ENCODE data around the gene GATA1.

Gene GATA1

DNA sequence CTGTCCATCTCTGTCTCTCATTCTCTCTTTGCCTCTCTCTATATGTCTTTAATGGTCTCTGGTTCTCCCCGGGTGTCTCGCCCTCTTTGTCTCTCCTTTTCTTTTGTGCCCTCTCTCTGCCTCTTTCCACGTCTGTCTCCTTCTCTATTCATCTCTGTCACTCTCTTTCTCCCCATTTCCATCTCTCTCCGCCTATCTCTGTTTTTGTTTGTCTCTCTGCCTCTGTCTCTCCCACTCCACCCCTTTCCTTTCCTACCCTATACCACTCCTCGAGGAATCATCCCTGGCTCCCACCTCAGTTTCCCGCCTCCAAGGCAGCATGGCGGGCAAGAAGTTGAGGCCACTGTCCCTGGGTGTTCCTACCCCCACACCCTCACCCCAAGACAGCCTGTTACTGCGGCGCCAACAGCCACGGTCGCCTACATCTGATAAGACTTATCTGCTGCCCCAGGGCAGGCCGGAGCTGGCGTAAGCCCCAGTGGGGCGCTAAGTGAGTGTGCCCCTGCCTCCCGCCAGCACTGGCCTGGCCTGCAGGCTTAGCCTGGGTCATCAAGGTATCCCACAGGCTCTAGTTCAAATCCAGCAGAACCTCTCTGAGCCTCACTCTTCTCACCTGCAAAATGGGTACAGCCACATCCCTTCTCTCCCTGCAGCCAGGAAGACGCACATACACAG lies 713 bp upstream of the GATA1 start:
- DNase-seq = no peak

DNA sequence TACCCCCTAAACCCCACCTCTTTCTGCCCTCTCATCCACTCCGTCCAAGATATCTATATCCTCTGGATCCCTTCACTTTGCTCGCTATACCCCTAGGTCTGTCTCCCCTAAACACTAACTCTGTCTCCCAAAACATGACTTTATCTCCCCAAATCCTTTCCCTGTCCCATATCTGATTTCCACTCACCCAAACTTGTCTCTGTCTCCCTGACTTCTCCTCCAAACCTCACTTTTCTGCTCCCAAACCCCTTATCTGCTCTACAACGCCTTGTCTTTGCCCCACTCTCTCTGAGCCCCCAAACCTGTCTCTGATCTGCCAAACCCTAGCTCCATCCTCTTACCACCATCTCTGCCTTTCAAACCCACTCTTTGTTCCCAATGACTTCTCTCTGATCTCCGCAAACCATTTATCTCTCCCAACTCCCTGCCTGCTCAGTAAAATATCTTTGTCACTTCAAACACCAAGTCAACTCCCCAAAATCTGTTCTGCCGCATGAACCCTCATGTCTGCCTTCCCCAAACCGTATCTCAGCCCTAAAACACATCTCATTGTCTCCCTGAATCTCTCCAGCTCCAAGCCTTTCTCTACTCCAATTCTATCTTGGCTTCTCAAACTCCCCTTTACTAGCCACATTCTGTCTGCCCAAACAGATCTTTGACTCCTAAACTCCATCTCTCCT lies 575 bp downstream of the GATA1 start:
- no peak for DNase-seq

DNA sequence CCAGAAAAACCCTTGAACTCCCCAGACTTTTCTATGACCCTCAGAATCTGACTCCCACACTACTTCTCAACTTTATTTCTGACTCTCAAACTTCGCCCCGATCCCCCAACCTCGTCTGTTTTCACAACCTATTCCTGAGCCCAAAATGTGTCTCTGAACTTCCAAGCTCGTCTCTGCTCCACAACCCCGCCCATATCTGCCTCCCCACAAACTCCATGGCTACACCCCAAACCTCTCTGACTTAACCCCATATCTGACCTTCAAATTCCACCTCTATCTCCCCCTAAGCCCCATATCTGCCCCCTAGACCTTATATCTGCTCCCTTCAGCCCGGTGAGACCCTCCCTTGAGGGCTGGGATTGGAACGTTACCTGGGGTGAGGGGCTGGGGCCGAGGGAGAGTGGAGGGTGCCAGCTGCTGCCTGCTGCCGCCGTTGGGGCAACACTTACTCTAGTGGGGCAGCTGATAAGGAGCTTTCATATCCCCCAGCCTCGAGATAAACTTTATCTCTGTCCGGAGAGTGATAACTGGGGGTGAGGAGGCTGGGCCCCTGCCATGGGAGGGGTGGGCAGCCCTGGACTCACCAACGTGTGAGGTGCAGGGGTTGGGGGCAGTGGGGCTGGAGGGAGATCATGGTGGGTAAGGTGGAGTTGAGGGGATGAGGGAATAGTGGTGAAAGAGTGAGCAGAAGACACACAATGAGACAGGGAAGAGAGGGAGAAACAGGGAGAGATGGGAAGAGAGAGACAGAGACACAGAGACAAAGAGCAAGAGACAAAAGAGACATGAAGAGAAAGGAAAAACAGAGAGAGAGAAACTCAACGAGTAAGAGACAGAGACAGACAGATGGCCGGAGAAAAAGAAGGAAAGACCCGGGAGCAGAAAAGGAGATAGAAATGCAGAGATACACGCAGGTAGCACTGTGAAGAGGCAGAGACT lies 1.4 kb downstream of the GATA1 start:
- DNase-seq = no peak

DNA sequence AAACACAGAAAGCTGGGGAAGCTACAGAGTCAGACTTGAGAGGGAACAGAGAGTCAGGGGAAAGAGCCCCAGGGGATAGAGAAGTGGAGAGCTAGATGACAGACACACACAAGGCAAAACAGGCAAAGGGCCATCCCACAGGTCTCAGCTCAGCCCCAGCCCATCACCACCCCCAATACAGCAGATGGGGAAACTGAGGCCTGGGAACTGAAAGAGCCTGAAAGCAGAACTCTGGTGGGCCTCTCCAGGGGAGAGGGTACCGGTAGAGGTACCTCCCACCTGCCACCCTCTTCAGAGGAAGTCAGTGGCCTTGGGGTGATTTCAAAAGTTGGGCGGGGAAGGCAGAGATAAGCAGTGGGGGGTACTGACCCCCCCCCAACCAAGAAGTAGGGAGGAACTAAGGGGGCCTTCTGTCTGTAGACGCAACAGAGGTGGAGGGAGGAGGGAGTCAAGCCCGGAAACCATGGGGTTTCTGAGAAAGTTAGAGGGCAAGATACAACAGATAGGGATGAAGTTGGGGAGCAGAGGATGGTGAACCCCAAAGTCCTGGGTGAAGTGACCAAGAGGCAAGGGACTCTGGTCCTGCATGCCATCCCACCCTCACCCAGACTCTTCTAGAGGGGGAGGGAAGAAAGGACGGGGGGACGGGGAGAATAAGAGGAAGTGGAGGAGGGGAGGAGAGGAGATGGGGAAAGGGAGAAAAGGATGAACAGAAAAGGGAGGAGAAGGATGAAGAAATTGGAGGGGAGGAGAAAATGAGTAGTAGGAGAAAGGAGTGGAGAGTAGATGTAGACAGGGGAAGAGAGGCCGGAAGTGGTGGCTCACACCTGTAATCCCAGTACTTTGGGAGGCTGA lies 3.2 kb downstream of the GATA1 start:
- no peak for DNase-seq

DNA sequence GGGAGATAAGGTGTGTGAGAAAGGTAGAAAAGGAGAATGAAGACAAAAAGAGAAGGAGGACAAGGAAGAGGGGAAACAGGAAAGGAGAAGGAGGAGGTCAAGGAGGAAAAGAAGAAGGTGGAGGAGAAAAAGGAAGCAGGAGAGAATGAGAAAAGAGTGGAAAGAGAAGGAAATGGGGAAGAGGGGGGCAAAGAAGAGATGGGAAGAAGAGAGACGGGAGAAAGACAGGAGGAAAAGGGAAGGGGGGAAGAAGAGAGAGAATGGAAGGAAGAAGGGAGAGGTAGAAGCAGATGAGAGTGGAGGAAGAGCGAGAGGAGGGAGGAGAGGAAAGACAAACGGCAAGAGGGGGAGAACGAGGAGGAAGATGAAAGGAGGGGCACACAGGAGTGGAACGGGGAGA lies 4.1 kb downstream of the GATA1 start:
- no peak for DNase-seq

DNA sequence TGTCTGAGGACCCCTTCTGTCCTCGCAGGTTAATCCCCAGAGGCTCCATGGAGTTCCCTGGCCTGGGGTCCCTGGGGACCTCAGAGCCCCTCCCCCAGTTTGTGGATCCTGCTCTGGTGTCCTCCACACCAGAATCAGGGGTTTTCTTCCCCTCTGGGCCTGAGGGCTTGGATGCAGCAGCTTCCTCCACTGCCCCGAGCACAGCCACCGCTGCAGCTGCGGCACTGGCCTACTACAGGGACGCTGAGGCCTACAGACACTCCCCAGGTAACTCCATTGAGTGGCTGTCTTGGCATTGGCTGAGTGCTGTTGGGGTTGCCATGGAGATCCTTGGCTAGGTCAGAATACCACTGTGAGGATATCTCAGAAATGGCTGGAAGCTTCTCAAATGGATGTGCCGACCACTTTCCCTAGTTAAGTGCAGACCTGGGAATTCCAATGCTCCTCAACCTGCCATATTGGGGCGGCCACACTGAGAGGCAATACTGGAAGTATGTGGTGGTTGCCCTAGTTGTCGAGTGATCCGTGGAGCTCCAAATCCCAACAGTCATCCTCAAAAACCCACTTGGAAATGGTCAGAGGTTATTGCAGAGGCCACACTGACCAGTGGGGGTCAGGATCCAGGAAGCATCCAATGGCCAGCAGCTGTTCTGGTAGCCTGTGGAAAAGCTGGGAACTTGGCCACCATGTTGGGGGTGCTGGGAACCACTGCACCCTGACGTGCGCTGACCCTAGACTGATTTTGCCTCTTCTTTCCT lies 4.9 kb downstream of the GATA1 start:
- DNase-seq = no peak

DNA sequence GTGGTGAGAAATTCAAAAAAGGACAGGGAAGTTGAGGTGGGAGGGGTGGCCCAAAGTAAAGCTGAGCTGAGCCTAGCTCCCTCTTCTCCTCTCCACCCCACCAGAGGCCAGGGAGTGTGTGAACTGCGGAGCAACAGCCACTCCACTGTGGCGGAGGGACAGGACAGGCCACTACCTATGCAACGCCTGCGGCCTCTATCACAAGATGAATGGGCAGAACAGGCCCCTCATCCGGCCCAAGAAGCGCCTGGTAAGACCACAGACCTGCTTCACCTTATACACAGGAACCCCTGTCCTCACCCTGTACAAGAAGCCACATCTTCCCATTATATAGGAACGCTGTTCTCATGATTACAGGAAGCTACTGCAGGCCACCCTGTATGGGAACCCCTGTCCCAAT lies 5.8 kb downstream of the GATA1 start:
- DNase-seq = no peak

DNA sequence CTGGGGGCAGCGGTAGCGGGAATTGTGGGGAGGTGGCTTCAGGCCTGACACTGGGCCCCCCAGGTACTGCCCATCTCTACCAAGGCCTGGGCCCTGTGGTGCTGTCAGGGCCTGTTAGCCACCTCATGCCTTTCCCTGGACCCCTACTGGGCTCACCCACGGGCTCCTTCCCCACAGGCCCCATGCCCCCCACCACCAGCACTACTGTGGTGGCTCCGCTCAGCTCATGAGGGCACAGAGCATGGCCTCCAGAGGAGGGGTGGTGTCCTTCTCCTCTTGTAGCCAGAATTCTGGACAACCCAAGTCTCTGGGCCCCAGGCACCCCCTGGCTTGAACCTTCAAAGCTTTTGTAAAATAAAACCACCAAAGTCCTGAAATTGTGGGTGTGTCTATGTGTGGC lies 7.5 kb downstream of the GATA1 start:
- DNase-seq = no peak

DNA sequence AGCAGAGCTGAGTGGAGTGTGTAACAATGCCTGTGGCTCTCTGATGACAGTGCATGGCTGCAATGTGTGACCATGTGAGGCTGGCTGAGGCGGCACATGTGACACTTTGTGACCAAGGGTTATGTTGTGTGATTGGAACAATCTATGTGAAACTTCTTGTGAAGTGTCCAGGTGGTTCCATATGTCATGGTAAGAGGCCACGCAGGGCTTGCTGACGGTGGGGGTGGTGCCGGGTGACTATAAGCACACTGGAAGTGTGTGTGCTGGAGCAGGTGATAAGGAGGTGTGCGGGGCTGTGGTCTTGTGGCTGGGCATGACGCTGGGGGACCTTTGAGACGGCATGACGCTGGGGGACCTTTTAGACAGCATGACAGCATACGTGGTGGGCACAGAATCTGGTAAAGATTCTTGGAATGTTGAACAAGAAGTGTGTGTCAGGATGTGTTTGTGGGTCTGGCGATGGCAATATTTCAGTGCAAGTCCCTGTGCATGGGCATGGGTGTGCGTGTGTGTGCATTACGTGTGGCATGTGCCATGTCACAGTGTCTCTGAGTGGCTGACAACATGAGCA lies 8.0 kb downstream of the GATA1 start:
- no peak for DNase-seq

DNA sequence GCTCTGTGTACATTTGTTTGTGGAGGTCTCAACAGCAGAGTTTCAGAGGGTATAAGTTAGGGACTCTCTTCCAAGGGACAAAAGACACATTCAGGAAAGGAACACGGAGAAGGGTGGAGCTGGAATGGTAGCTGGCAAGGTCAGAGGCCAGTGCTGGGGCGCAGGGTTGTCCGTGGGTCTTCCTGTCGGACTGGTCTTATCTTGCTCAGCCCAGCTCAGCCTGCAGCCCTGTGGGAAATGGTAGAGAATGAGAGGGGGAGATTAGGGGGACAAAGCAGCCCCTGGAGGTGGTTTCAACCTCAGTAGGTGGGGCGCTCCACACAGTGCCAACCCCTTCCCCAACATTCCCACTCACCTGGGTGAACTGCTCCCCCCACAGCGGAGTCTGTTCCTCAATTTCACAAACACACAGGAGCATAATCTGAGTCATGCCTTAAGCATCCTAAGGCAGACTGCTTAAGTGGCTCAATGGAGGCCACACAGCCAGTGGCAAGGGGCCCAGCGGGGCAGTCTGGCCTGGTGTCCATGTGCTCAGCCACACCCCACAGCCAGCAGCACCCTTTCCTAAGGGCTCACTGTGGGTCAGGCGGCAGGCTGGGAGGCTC lies 8.6 kb downstream of the GATA1 start:
- DNase-seq = no peak

DNA sequence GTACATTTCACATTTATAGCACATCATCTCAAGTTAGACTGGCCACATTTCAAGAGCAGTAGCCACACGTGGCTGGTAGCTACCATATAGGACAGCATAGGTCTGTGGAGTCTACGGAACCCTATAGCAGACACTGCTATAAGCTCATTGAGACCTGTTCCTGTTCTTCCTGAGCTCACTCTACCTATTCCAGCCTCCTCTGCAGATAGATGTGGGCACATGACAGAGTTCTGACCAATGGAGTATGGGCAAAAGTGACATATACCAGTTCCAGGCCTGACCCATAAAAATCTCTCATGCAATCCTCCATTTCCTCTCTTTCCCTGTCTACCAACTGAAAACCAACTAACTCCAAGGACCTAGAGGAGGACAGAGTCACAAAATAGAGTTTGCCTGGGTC lies 11.9 kb downstream of the GATA1 start:
- no peak for DNase-seq

DNA sequence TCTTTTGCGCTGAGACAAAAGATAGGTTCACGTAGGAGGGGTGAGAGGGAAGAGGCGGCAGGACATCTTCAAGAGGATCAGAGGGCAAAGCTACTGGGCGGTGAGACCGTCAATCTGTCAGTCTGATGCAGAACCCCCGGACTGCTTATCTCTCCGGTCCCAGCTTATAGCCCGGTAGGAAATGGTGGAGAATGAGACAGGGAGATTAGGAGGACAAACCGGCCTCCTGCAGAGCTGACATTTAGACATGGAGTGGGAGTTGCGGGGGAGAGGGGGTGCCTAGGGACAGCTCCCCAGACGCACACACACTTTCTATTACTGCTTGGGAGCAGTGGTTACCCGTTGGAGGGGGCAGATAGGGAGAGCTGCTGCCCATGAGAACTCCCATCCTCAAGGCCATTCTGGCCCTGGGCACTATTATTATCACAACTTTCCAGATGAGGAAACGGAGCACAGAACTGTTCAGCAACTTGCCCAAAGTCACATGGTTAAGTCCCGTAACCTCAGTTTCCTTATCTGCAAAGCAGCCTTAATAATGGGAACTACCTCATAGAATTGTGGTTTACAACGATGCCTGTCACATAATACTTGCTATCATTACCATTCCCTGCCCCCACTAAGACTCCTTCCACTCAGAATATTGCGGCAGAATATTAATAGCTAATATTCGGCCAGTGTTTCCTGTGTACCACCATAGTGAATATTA lies 14.3 kb downstream of the GATA1 start:
- no peak for DNase-seq

DNA sequence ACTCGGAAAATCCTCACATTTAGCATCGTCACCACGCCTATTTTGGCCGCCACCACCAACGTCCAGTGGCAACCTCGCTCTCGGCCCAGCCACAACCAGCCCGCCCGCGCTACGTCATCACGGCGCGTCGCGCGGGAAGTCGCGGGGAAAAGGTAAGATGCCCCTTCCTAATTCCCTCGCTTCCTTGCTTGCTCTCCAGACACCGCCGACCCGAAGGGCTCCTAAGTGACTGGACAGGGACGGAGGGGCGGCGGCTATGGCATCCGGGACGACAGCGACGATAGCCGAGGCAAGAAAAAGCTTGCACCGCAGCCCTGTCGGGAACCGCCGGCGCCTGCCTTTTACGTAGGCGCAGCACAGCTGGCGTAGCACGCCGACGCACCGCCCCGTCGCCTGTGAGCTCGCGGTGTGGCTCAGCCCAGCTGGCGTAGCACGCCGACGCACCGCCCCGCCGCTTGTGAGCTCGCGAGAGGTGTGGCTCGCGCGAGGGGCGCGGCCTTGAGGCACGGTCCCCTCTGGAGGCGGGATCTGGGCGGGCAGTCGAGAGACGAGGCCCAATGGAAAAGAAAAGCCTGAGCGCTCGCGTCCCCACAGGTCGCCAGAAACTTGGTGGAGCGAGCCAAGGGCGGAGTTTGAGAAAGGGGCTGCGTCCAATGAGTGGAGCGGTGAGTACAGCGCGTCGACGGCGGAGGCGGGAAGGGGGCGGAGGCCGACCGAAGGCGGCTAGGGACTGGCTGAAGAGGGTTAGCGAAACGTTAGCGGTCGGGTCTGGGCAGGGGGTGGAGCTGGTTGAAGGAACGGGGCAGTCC lies 15.1 kb downstream of the GATA1 start, which contains the start of gene HDAC6:
Gene HDAC6, plus strand, starts transcription at position 788 of the 809 bp plus-strand sequence. CDS start 626 bp downstream, outside the sequence.
- peak; percentile 82 to 90 for DNase-seq

DNA sequence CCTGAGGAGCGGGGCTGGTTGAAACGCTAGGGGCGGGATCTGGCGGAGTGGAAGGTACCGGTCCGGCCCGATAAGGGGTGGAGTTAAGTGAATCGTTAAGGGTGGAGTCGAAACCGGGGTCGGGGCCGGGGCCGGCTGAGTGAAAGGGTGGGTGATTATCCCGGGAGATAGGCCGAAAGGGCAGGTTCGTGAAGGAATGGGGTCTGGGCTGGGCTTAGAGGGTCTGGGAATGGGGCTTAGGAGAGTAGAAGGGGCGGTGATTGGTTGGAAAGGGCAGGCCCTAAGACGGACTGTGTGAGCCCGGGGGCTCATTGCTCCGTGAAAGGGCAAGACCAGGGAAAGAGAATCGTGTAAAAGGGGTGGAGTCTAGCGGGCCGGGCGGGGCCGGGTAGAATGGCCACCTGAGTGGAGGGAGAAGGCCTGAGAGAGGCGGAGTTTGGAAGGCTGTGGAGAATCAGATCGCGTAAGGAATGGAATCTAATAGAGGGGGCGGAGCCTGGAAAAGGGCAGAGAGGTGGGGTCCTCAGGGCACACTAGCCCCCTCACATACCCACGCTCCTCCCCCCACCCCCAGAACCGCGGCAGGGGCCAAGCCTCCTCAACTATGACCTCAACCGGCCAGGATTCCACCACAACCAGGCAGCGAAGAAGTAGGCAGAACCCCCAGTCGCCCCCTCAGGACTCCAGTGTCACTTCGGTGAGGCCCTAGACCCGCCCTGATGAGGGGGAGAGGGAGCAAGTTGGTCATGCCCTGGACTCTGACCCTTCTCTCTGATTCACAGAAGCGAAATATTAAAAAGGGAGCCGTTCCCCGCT lies 15.9 kb downstream of the GATA1 start:
- peak in 1 of 2 experiments; percentile 21 for DNase-seq

DNA sequence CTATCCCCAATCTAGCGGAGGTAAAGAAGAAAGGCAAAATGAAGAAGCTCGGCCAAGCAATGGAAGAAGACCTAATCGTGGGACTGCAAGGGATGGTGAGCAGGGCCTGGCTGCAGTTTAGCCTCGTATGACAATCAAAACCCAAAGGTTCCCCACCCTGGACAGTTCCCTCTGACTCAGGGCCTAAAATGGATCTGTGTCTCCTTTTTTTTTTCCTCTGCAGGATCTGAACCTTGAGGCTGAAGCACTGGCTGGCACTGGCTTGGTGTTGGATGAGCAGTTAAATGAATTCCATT lies 16.5 kb downstream of the GATA1 start:
- no peak for DNase-seq

DNA sequence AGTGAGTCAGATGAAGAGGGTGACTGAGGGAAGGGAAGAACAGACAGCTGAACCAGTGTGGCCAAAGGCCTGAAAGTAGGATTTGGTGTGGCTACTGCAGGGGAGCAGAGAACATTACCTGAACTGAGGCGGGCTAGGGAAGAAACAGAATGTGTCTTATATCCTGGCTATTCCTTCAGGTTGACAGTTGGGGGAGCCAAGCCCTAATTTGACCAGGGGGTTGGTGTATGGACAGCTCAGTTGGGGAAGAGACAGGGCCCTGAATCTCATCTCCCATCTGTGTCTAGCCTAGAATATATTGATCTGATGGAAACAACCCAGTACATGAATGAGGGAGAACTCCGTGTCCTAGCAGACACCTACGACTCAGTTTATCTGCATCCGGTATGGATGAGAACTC lies 19.7 kb downstream of the GATA1 start:
- DNase-seq = no peak

DNA sequence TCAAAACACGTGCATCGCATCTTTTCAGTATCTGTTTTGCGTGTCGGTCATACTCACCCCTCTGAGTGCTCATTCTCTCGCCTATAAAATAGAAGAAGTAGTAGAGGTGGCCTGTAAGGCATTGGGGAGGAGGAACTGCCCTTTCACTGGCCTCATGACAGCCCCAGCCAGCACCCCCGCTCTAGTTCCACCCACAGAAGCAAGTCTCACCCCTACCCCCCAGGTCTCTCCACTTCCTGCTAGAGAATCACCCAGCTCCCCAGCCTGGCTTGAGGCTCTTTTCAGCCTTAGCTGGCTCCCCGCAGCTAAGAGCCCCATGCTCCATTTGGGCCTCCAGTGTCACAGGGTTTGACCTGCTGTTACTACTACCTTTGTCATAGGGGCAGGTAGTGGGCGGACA lies 27.3 kb downstream of the GATA1 start:
- DNase-seq = no peak

DNA sequence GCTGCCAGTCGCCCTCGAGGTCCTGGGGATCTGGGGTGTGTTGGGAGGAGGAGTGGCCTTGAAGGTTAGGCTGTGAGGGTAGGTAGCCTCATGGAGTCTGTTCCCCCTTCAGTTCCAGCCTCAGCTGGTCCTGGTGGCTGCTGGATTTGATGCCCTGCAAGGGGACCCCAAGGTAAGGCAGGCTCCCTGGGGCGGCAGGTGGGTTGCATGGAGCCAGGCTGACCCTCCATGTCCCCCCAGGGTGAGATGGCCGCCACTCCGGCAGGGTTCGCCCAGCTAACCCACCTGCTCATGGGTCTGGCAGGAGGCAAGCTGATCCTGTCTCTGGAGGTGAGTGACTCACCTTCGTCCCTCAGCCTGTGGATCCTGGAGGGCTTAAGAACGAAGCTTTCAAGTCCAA lies 28.3 kb downstream of the GATA1 start:
- no peak for DNase-seq

DNA sequence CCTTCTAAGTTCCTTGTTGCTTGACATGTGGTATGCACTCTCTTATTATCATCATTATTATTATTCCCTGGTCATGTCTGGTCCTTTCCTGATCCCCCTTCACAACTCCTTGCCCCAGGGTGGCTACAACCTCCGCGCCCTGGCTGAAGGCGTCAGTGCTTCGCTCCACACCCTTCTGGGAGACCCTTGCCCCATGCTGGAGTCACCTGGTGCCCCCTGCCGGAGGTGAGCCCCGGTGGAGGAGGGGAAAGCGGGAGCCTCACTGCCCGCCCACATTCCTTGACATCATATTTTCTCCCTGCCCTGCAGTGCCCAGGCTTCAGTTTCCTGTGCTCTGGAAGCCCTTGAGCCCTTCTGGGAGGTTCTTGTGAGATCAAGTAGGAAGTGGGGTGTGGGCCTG lies 28.9 kb downstream of the GATA1 start:
- DNase-seq = no peak

Data from cerebellar nuclear complex (tissue), 1 donor.